SKM-1 treated with dmso at 0.1 percent for 144 hours (cell line): ENCODE data around the gene BIN1.

Source experiments
- DNase-seq: peaks from one replicate; lab custom pipeline; 2025; ENCODE audit not compliant: unreplicated experiment; lab: John Stamatoyannopoulos, UW

The BIN1 gene

GRCh38 chr2:127004893-127005600 is 101.9 kb downstream of the BIN1 start:
- no peak for DNase-seq

GRCh38 chr2:127003070-127003800 is 103.7 kb downstream of the BIN1 start:
- DNase-seq: no peak

GRCh38 chr2:127001751-127002150 is 105.2 kb downstream of the BIN1 start:
- no peak for DNase-seq

DNA sequence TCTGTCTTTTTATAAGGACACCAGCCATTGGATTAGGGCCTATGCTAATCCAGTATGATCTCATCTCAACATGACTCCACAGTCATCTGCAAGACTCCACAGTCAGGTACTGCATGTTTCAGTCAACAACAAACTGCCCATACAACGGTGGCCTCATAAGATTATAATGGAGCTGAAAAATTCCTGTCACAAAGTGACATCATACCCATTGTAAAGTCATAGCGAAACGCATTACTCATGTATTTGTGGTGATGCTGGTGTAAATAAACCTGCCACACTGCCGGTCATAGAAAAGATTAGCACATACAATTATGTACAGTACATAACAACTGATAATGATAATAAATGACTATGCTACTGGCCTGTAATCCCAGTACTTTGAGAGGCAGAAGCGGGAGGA is 106.0 kb downstream of the BIN1 start:
- no peak for DNase-seq

DNA sequence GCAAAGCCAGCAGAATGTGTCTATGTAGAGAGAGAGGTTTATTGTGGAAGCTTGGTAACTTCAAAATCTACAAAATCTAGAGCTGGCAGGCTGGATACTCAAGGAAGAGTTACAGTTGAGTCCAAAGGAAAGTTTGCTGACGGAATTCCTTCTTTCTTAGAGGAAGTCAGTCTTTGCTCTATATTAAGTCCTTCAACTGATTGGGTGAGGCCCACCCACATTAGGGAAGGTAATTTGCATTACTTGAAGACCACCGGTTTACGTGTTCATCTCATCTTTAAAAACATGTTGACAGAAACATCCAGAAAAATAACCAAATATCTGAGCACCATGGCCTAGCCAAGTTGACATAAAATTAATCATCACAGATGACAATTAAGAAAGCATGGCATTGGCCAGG is 106.8 kb downstream of the BIN1 start:
- DNase-seq: no peak

- DNase-seq: no peak
Measured at GRCh38 chr2:126999106-126999756, 107.7 kb downstream of the BIN1 start.

- no peak for DNase-seq
Measured at GRCh38 chr2:126998486-126998885, 108.5 kb downstream of the BIN1 start.
